VCaP (cell line): ENCODE results near the gene GLIS1.

Experiments used
- H3K27ac ChIP-seq: fragments of 450-650 bp; 2 replicates; pipeline ENCODE4 v1.5.1; 2017
- TF ChIP-seq, protein P1 (sequence below): fragments of 450-650 bp; conservative IDR thresholded peaks from 2 replicates; pipeline ENCODE4 v1.5.1; 2017; ENCODE audit warnings: mild to moderate bottlenecking, moderate library complexity

The GLIS1 gene

GRCh38 chr1:53662951-53663350 is 76.0 kb downstream of the GLIS1 start:
- peak overlapping the region; percentile 16; the same call in 1 of the 2 replicates for H3K27ac ChIP-seq
- TF ChIP-seq, protein P1, sequence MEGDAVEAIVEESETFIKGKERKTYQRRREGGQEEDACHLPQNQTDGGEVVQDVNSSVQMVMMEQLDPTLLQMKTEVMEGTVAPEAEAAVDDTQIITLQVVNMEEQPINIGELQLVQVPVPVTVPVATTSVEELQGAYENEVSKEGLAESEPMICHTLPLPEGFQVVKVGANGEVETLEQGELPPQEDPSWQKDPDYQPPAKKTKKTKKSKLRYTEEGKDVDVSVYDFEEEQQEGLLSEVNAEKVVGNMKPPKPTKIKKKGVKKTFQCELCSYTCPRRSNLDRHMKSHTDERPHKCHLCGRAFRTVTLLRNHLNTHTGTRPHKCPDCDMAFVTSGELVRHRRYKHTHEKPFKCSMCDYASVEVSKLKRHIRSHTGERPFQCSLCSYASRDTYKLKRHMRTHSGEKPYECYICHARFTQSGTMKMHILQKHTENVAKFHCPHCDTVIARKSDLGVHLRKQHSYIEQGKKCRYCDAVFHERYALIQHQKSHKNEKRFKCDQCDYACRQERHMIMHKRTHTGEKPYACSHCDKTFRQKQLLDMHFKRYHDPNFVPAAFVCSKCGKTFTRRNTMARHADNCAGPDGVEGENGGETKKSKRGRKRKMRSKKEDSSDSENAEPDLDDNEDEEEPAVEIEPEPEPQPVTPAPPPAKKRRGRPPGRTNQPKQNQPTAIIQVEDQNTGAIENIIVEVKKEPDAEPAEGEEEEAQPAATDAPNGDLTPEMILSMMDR: no peak

GRCh38 chr1:53662169-53662568 is 76.8 kb downstream of the GLIS1 start:
- TF ChIP-seq, protein P1: no peak
- H3K27ac ChIP-seq: no peak overlapping the region

DNA sequence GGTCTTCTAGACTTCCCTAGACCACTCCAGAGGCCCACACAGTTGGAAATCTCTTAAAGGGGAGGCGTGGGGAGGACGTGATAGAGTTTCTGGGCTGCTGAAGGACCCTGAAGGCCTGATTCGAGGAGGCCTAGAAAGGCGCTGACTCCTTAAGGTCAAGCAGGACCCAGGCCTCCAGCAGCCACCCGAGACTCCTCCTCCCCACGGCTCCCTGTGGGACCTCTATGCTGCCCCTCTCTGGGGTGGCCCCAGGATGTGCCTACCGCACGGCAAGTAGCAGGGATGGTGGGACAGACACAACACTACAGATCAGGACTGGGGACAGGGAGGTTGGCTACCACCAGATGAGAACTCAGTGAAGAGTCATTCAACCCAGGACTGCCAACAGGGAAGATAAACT is 77.5 kb downstream of the GLIS1 start:
- TF ChIP-seq, protein P1: no peak
- H3K27ac ChIP-seq: no peak overlapping the region

DNA sequence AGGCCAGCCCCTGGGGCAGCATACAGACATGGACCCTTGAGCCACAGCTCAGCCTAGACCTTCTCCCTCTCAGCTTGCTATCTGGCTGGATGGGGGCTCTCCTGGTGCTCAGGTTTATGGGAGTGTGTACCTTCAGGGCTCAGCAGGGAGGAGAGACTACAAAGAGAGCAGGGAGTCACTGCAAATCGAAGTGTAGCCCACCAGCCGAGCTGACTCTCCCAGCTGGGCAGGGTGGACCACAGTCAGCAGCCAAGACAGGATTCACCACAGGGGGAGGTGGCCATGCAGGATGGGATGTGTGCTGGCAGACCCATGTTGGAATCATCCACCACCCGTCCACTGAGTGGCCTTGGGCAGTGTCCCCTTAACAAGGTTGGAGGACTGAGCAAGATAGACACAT is 78.3 kb downstream of the GLIS1 start:
- TF ChIP-seq, protein P1: no peak
- no peak overlapping the region for H3K27ac ChIP-seq

DNA sequence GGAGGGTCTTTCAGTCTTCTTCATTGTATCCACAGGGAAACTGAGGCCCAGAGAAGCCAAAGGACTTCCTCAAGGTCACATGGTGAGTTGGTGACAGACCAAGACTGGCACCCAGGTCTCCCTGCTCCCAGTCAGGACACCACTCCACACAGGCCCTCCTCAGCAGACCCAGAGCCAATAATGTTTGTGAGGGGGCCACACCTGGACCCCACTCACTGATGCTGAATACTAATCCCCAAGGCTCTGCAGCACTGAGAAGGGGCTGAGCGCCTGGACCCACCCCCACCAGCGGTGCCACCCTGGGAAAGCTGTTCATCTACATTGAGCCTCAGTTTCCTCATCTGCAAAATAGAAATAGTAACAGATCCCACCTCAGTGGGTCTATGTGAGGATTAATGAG is 79.5 kb downstream of the GLIS1 start:
- TF ChIP-seq, protein P1: no peak
- no peak overlapping the region for H3K27ac ChIP-seq

DNA sequence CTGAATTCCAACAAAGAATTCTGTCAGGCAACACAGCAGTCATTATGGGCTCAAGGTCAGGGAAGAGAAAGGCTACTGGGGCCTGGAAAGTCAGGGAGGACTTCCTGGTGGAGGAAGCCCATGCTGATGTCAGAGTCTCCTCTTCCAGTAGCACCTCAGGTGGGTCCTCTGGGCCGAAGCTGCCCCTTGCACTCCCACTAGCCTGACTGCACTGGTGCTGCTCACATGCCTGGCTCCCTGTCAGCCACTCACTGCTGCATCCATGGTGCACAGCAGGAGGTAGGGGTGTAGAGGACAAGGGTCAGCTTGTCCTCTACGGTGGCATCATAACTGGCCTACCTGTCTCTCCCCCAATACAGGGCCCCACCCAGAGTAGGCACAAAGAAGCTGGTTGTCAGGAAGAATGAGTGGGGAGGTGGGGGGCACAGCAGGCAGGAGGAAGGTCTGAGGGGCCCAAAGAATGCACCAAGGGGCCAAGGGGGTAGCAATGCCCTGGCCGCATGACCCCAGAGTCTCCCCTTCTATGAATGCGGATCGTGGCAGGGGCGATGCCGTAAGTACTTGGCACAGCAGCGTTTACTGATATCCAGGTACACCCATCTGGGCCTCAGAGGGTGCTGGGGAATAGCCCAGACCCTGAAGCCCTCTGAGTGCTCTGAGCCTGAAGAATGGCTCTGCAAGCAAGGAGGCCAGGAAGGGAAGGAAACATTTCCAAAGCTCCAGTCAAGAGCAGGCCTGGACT is 80.3 kb downstream of the GLIS1 start:
- TF ChIP-seq, protein P1: no peak
- no peak overlapping the region for H3K27ac ChIP-seq

- TF ChIP-seq, protein P1: no peak
- H3K27ac ChIP-seq: no peak overlapping the region
These were observed 81.0 kb downstream of the GLIS1 start for GRCh38 chr1:53657891-53658396.
